Right hindlimb (tissue), 1 donor: Measurements from ENCODE around the gene ZNF366.
"Not testable (repeated sequence)": the region's sequence is repeated elsewhere in the genome, so short reads cannot be mapped to it uniquely, and the experiment has no call there.

ENCODE experiments used
- DNase-seq: peaks from one replicate; pipeline ENCODE4 v3.0.0-alpha.2; 2018

Gene ZNF366

DNA sequence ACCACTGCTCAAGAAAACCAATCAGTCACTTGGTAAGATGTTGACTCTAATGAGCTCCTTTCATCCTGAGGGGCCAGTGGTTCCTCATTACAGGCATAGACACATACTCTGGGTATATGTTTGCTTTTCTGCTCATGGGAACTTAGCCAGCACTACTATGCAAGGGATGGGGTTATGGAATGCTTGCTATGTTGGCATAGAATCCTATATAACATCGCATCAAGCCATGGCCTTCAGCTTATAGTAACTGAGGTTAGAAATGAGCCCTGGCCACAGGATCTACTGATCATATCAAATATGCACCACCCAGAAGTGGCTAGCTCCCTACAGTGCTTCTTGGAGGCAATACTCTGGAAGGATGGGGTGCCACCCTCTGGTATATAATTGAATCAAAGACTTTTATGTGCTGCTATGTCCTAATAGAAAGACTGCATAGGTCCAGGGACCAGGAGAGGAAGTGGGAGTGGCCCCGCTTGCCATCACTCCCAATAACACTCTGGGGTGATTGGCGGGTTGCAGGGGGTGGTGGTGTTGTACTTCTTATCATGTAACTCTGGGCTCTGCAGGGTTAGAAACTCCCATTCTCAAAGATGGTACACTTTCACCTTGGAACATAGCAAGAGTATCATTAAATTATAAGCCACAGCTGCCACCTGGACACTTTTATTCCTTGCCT lies 70.3 kb downstream of the ZNF366 start:
- DNase-seq: no peak

DNA sequence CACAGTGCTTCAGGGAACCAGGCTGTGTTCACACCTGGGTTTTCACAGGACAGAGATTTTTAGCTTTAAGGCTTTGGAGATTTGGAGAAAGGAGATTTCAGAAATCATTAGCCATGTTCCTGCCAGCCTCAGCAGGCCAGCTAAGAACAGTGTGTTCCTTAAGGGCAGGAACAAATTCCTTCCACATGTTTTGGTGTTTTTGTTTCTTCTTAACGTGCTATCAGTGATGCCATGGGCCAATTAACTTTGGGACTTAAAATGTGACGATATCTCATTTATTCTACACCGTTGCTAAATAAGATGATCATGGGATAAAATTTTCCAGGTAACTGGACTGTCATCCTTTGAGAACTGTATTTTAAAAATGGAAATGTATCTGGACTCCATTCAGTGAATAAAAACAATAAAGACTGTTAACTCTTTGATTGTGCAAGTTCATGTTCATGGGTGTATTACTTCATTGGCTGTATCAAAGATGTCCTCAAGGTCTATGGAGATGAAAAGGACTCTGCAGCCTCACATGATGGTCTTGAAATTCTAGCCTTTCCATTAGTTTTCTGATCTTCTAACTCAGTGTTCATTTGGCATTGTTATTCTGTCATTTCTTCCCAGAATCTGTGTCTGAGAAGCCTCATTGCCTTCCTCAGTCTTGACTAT lies 72.3 kb downstream of the ZNF366 start:
- DNase-seq: no peak

DNA sequence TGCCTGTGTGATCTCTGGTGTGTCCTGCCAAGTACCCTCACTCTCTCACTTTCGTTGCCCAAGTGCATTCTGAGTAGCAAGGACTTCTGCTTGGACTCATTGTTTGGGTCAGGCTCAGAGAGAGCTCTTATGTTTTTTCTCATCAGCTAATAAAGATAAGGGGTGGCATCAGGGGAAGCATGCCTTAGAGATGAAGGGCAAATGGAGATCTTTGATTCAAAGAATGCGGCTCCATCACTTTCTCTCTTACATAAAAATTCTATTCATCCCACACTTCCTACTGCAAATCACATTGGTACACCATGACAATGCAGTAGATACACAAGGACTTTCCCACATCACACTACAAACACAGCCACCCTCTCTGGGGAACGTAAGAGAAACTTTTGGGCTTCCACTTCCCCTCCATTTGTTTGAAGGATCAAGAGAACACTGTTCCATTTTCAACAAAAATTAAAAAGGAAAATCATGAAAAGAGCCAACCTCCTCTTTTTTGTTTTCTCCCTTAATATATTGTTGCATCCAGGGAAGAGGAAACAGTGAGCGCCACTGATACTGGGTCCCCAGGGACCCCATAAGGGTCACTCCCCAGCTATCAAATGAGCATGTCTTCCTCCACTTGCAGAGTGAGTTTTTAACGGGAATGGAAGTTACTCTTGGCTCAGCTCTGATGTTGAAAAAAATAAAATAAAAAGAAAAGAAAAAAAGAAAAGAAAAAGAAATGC lies 73.0 kb downstream of the ZNF366 start:
- DNase-seq: no peak

DNA sequence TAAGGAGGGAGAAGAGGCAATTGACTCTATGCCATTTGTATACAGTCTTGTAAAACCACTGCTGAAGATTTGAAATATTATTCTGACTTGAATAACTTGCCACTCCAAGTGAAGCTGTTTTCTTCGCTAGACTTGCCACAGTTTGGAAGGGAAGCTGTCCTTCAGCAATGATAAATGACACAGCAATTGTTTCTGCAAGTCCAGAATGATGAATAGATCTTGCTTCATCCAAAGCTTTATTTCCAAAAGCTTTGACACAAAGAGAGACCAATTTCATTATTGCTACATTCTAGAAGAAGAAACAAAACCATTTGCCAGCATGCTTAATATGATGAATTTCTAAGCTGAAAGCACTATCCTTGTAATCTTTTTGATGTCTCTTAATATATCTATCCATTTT lies 73.7 kb downstream of the ZNF366 start:
- DNase-seq: no peak

DNA sequence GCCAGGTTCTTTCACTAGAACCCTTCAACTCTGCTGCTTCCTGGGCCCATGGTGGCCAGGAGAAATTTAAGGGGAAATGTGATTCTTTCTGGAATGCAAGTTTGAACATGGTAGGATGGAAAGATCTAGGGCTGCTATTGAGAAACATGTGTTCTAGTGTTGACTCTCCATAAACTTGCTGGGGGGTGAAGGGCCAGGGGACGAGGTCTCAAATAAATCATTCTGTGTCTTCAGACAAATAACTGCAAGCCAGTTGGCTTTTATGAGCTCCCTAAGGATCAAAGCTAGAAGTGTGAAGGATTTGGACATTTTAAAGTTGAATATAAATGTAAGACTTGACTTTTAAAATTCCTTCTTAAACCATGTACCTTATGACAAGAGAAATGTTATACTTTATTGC lies 78.5 kb downstream of the ZNF366 start:
- no peak for DNase-seq

DNA sequence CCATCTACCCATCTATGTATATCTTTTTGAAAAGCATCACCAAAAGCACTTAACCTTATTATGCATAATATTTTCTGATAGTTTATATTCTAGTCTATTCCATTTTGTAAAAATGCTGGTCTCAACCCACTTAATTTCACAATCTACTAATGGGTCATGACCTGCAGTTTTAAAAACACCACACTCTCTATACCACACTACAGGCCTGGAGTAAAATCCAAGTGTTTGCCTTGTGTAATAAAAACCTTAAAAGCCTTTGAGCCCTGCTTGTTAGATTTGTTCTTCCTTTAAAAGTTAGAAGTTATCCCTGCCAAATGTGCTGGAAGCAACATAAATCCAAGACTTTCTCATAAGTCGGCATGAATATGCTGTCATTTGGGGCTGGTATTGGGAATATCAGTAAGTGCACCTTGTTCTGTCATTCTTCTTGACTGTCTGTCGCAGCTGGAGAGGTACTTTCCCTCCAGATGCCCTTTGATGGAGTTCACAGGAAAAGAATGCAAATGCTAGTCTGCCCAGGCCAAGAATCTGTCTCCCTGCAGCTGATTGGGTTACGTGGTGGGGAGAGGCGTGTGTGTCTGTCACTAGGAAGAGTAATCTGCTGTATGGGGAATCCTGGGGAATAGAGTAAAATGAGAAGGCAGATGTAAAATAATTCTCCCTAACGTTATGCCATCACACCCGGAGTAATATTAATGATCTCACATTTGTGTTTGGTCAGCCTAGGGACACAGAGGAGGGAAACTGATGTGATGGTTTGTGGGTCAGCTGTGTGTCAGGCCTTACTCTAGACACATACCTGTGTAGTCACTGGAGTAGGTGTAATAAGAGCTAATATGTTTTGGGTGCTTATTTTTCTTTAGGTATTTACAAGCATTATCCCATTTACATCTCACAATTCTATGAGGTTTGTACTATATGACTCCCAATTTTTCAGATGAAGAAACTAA lies 79.4 kb downstream of the ZNF366 start:
- DNase-seq: peak; percentile 81

DNA sequence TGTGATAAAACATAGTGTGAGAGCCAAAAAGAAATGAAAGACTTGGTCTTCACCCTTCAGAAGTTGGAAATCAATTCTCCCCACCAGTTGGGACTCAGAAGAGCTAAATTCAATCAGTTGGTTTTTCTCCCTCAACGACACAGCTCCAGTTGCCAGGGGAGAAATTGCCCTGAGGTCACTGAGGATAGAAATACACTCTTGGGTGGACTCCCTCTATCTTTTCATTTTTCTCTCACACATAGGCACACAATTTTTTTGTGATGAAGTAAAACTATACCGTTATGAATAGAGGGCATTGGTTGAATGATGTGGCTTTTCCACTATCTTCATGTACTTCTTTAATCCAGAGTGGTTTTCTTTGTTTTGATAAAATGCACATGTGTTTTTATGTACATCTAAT lies 80.2 kb downstream of the ZNF366 start:
- no peak for DNase-seq

DNA sequence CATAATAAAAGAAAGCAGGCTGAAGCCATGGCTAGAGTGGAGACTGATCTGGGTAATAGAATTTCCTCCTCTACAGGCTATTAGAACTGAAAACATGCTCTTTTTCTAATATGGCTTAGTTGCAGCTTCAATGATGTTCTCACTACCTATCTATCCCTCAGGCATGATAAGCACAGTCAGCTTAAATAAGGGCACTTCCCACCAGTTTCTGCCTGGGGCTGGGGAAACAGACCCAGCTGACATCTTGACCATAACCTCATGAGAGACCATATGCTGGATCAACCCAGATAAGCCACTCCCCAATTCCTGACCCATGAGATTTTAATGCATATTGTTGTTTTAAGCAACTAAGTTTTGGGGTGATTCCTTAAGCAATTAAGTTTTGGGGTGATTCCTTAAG lies 81.2 kb downstream of the ZNF366 start:
- DNase-seq: no peak

DNA sequence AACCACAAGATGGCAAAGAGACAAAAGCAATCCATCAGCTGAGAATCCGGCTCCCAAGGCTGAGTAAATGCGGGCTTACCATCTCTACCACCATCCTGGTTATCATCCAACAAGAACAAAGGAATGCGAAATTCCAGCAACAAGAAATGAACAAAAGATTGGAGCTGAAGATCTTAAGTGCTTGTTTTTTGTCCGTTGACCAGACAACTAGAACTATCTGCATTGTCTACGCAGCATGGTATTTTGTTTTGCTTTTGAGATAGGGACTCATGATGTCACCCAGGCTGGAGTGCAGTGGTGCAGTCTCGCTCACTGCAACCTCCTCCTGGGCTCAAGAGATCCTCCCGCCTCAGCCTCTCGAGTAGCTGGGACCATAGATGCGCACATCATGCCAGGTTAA lies 88.9 kb downstream of the ZNF366 start:
- no peak for DNase-seq

DNA sequence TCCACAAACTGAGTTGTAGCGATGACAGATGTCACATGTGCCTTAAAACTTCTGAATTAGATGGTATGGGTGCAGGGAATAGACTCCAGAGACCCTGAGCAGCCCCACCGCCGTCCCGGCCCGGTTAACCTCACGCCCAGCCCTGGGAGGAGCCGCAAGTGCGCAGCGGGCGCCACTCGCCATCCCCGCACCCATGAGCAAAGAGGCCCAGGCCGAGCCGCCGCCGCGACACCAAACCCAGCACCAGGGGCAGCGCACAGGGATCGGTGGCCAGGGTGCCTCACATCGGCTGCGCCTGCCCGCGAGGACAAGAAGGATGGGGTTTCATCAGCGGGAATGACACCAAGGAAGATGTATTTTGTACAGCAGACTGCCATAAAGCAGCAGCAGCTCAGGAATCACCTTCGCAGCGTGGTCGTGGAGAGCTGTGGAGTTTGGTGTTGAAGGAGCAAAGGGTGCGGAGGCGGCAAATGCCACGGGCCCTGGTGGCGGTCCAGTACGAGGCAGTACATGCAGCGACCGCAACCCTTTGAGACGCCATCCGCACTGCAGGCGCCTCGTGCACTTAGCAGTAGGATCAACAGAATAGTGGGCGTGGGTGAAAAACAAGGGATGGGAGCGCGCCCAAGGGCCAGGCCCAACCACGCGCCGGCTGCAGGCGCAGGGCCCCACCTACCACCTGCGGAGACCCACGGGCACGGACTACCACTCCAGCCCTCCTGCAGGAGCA lies 89.7 kb downstream of the ZNF366 start:
- no peak for DNase-seq

DNA sequence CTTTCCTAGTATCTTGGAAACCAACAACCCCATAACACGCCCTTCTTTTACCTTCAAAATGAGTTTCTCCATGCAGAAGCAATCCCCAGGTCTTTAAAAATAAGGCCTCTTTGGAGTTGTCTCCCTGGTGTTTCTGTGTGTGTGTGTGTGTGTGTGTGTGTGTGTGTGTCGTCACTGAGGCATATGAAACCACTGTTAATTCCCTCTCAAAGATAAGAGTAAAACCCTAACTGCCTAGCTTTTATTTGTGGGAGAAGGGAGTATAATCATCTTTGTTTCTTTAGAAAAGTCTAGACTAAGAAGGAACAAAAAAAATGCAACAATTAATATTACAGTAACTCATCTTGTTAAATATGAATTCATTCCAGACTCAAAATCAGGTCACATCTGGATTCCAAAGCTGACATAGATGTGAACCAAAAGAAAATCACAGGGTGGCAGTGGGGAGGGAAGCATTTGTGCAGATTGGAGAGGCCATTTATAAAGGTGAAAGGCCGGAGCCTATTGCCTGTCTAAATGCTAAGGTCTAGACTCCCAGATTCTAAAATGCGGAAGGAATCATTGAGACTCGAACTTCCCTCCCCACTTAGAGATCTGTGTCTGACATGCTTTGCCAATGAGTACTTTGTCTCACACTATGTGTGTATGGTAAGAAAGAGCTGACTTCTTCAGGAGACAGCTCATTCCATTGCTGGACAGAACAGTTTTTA lies 91.4 kb downstream of the ZNF366 start:
- no peak for DNase-seq

DNA sequence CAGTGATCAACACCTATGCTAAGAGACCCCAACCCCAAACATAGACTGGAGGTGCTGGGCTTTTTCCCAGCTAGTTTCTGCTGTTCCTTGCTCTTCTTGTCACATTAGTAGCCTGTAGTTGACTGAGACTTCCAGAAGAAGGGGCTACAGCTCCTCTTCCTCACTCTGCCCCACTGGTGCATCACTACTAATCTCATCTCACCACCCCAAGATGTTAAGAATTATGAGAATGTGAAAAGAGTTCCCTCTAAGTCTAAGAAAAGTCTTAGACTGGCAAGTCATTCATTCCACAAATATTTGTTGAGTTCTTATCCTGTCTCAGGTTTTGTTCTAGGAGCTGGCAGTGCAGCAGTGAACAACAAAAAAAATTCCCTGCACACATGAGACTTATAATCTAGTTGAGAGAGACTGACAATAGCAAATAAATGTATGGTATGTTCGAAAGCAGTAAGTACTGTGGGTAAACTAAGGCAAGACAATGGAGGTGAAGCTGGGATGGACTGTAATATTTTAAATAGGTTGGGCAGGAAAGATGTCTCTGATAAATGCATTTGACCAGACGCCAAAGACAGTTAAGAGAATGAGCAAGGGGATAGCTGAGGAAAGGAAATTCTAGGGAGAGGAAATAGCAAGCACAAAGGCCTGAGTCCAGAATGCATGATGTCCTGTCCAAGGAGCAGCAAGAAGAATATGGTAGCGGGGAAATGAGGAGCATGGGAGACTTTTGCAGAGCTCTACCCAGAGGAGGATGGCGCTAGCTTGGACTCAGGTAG lies 94.7 kb downstream of the ZNF366 start:
- DNase-seq: no peak

DNA sequence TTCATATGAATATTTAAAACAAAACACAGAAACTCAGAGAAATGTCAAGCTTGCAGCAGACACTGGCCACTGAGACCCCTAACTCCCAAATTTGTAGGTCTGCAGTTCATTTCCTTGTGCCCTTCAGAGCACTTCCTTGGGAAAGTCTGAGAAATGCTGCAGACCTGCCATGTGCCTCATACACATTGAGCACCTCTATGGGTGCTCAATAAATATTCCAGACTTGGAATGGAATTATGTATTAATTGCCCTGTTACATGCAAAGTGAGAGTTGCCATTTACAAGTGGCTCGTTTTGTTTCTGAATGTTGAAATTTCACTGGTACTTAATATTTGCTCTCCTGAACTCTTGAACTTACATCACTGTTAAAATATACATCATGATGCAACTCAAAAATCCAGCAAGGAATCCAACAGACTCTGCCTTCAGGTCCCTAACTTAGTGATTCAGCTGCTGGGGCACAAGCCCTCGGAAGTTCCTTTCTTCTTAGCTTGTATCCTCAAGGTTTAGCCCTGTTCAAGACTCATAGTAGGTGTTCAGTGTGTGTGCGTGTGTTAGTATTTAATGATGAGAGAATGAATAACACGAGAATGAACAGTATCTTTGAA lies 96.4 kb downstream of the ZNF366 start:
- DNase-seq: no peak

DNA sequence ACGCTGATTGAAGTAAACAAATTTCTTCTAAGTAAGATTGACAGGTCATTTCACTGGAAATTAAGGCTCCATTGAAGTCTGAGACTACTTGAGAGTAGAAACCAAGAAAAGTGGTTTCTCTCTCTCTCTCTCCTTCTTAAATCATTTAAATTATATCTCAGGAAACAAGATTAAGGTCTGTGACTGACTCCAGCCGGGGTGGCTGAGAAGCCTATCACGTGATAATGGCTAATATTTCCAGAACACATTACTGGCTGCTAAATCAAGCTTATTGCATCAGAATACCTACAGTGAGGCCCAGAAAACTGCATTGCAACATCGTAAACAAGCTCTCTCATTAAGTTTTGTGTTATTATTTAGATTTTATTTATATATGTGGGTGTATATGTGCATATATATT lies 98.6 kb downstream of the ZNF366 start:
- no peak for DNase-seq

DNA sequence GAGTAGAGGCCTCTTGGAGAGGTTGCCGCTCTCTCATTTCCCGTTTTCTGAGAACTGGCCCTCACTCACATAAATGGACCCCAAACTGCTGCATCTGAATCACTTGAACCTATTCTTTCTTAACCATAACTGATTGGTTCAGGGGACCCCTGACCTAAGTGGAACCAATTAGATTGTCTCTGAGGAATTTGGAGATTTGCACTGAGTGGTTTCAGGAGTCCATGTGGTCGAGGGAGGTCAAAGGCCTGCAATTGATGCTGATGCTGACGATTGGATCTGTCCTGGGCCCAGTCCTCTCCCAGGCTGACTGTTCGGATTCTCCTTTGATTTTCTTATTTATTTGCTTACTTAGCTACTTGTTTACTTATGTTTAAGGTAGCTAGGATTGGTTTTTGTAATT lies 99.1 kb downstream of the ZNF366 start:
- no peak for DNase-seq

DNA sequence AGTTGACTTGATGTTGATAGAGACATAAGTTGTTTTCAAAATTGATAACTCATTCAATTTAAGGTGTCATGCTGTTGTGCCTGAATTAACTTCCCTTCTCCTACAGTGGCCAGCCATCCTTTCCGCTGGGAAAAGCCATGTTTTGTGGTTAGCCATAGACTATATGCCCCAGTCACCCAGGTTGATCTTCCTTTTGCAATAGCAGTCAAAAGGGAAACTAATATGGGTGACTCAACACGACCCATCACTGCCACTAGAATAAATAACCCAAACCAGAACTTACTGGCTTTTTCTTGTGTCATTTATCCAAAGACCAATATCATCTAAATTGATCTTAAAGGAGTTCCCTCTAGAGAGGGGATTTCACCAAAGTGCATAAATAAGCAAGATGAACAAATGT lies 99.7 kb downstream of the ZNF366 start:
- no peak for DNase-seq

DNA sequence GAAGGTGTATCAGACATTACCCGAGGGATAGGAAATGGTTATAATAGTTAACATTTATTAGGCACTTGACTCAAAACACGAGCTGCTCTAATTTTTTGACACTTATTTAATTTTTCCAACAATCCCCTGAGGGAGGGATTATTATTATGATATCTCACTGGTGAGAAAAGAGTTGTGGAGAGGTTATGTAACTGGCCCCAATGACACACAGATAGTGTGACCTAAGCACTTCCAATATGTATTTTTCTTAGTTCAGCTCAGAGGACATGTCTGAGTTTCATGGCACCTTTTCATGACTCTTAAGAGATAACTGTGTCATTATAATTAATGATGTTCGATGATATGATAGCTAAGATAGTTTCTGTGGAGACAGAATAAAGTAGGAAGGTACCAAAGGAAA lies 100.1 kb downstream of the ZNF366 start:
- no peak for DNase-seq

DNA sequence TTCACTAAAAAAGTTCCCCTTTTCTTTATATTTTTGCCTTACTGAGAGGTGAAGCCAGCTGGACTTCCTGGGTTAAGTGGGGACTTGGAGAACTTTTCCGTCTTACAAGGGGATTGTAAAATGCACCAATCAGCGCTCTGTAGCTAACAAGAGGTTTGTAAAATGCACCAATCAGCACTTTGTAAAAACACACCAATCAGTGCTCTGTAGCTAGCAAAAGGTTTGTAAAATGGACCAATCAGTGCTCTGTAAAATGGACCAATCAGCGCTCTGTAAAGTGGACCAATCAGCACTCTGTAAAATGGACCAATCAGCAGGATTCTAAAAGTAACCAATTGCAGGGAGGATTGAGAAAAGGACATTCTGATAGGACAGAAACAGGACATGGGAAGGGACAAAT lies 102.4 kb downstream of the ZNF366 start:
- DNase-seq: not testable (repeated sequence)

DNA sequence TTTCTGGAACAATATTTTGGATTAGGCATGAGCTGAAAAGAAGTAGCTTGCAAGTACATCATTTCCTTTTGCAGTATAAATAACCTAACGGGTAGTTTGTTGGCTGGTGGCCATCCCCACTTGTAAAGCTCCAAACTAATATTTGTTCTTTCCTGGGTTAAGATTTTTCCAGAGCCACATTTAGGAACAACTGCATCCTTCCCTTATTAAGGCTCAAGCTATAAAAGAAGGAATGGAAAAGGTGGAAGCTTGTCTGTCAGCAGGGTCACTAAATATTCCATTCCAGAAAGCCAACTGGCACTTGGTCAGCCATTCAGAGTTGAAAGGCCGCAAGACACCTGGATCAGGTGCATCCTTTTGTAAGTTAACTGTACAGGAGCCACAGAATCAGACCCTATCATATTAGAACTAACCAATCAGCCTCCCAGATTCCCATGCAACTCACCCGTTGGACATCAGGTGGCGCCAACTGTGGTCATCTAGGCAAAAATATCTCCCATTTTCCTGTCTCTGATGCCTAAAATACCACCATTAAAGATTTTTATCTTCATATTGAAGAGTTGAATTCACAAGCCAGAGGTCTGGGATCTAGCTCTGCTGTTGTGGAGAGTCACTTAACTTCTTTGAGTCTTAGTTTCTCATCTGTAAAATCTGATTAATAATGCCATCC lies 104.1 kb downstream of the ZNF366 start:
- no peak for DNase-seq

DNA sequence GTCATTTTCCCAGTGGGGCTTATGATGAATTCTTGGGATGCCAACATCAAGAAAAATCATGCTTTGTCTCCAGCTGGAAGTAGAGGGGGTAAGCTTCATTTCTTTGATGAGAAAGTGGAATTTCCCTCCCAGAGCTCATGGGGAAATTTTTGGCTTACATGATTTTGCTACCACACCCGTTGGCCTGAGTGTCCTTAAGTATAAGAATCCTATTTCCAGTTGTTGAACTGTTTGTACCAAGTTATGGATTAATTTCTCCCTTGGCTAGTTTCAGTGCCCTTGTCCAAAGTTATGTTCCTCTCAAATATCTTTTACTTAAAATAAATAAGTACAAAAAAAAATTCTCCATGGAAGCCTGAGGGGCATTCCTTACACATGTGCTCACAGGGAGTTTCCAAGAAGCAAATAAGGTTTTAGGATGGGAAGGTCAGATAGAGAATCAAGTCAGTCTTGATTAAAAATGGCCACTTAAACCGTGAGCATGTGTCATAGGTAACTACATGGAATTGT lies 104.8 kb downstream of the ZNF366 start:
- no peak for DNase-seq
